ENCODE data around the gene CHCHD5.

DNA sequence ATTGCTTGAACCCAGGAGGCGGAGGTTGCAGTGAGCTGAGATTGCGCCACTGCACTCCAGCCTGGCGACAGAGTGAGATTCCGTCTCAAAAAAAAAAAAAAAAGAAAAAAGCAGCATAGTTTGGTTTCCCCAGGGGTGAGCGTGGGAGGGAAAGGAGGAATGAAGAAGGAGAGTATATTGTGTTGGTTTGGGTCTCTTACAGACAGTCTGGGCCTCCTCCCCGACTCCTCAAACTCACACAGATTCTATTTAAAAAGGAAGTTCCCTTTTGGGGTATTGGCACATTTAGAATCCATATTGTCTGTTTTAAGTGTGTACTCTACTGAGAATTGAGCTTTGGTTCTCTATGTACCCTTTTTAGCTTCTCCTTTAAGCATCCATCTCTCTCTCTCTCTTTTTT lies 34.0 kb downstream of the CHCHD5 start:
- no peak for TF ChIP-seq POLR2AphosphoS5 (IDR thresholded peaks at IDR 0.05)
- TF ChIP-seq, protein P1, sequence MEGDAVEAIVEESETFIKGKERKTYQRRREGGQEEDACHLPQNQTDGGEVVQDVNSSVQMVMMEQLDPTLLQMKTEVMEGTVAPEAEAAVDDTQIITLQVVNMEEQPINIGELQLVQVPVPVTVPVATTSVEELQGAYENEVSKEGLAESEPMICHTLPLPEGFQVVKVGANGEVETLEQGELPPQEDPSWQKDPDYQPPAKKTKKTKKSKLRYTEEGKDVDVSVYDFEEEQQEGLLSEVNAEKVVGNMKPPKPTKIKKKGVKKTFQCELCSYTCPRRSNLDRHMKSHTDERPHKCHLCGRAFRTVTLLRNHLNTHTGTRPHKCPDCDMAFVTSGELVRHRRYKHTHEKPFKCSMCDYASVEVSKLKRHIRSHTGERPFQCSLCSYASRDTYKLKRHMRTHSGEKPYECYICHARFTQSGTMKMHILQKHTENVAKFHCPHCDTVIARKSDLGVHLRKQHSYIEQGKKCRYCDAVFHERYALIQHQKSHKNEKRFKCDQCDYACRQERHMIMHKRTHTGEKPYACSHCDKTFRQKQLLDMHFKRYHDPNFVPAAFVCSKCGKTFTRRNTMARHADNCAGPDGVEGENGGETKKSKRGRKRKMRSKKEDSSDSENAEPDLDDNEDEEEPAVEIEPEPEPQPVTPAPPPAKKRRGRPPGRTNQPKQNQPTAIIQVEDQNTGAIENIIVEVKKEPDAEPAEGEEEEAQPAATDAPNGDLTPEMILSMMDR (IDR thresholded peaks at IDR 0.05): no peak
- no peak for TF ChIP-seq POLR2A (IDR thresholded peaks at IDR 0.05)
